T-helper 2 cell (primary cell): Measurements from ENCODE around the gene USF1.
A peak's percentile ranks its signal among the peaks of the same experiment; 100 is the strongest.

ENCODE experiments used
- DNase-seq, 5 experiments: peaks; one replicate each; pipeline versions ENCODE4 v3.0.0 to v3.0.0-alpha.2; 2012 to 2022
- total RNA-seq, 2 donors: gene quantifications; one replicate each; lab custom pipeline; 2026; lab: John Stamatoyannopoulos, UW

The USF1 gene, protein sequence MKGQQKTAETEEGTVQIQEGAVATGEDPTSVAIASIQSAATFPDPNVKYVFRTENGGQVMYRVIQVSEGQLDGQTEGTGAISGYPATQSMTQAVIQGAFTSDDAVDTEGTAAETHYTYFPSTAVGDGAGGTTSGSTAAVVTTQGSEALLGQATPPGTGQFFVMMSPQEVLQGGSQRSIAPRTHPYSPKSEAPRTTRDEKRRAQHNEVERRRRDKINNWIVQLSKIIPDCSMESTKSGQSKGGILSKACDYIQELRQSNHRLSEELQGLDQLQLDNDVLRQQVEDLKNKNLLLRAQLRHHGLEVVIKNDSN
- total RNA-seq: 72.6 to 73.7 reads per million in 2 donors

DNA sequence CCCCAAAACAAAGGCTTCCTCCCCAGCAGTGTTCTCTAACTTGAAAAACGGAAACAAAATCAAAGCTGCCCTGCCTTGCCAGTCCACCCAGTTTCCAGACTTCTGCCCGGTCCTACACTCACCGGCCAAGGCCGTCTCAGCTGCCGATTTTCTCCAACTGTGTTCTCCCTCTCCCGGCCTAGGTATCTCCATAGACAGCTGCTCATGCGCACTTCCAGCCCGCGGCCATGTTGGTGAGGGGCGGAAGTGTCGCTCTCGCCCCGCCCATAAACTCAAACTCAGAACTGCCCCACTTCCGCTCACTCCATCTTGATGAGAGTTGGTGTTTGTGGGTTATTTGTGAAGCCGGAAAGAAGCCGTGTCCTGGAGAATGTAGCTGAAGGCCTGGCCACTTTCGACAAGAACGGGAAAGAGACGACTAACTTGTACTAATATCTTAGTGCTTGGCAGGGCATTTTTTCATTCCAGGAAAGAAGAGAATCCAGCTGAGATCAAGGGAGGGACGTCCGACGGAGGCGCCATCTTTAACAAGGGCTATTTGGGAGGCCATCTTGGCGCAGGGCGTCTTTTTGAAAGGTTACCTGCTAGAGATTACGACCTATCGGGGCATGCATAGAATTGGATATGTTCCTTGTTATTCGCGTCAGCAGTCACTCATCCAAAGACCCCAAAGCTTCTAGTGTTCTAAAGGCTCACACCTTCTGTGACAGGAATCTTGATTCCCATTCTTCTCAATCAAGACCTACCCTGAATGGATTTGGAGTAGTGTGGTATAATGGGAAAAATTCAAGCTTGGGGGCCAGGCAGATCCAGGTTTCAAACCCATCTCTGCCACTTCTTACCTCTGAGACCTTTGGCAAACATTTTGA lies at the start of gene USF1:
Gene USF1, minus strand, starts transcription at position 242 of the 869 bp plus-strand sequence. CDS start 2,702 bp downstream, outside the sequence.
- peak; percentile 74 to 97 (median 88) for DNase-seq

DNA sequence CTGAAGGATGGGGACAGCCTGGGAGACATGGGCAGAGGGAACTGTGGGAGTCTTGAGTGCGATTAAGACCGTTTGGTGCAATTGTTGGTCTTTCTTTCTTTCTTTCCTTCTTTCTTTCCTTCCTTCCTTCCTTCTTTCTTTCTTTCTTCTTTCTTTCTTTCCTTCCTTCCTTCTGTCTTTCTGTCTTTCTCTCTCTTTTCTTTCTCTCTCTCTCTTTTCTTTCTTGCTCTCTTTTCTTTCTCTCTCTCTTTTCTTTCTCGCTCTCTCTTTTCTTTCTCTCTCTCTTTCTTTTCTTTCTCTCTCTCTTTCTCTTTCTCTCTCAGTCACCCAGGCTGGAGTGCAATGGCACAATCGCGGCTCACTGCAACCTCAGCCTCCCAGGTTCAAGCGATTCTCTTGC lies 49.5 kb upstream of the USF1 start:
- no peak for DNase-seq

DNA sequence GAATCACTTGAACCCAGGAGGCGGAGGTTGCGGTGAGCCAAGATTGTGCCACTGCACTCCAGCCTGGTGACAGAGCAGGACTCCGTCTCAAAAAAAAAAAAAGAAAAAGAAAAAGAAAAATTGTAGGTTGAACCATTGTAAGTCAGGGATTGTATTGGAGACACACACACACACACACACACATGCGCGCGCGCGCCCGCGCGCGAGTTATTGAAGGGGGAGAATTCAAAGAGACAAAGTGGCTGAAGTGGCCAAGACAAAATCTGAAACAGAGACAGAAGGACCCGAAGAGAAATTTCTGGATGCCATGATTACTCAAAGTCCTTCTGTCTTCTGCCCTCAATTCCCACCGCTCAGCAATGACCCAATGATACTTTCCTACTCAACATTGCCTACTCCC lies 48.7 kb upstream of the USF1 start:
- DNase-seq: no peak

DNA sequence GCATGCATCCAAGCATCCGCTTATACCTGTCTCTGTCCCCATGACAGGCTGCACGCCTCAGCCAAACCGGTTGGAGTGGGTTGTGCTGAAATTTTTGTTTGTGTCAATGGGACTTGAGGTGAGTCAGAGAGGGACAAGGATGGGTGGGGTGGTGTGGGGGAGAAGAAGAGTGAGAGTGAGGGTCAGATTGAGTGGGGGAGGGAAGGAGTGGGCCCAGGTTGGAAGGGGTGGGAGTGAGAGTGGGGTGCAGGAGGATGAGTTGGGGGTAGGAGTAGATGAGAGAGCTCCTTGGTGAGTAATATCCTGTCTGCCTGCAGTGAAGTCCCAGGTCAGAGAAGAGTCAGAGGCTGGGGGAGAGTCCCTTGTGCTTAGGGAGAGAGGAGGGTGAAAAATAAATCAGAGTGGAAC lies 46.8 kb upstream of the USF1 start:
- peak in 1 of 5 experiments; percentile 24 for DNase-seq

DNA sequence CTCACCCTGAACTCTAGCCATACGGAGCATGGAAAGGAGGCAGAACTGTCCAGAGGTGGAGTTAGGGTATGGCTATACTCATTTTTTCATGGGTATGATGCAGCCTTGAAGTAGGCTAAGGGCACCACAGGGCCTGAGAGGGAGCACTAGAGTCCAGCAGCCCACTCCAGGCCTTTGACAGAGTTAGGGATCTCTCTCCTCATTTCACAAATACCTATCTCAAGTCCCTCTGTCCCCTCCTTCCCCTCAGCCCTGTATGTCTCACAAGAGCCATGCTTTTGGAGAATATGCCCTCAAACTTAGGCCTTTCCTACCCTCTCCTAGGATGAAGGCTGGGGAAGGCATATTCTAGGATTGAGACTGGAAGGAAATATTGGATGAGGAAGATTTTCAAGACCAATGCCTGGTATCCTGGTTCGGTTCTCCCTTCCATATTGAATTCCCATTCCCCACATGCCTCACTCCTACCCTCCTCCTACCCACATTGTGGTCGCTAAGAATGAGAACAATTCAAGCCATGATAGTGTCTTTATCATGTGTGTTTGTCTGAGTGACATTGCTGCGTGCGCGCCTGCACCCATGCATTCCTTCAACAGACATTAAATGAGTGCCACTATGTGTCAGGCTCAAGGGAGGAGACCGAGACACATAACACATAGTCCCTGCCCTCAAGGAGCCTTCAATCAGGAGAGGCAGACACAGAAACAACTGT lies 46.2 kb upstream of the USF1 start:
- DNase-seq: no peak

DNA sequence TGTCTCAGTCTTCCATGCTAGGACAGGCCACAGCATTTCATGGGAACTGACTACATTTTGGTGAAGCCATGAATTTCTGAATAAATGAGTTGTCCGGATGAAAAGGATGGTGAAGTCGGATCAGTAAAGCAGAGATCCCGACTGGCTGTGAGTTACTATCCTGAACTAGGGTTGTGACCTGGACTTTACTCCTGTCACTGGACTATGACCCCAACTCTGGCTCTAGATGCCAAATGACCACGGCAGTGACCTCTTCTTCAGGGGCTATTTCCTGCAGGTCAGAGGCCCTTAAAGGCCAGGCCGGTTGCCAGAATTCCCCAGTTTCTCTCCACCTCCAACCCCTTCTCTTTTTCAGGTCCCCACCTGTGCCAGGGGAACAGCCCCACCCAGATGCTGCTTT lies 45.3 kb upstream of the USF1 start:
- DNase-seq: no peak

DNA sequence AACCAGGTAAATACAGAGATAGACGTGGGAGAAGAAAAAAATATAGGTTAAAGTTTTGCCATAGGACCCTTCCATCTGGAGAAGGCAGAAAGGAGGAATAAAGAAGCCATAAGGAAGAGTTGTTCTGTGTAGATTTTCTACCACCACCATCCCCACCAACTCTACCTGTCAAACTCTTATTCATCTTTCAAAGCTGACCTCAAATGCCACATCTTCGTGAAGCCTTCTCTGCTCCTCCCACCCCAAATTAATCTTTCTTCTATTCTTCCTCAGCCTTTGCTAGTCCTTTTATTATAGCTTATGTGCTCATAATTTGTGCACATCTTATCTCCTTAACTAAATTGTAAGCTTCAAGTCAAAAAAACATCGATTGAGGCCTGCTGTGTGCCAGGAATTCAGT lies 44.8 kb upstream of the USF1 start:
- DNase-seq: no peak

DNA sequence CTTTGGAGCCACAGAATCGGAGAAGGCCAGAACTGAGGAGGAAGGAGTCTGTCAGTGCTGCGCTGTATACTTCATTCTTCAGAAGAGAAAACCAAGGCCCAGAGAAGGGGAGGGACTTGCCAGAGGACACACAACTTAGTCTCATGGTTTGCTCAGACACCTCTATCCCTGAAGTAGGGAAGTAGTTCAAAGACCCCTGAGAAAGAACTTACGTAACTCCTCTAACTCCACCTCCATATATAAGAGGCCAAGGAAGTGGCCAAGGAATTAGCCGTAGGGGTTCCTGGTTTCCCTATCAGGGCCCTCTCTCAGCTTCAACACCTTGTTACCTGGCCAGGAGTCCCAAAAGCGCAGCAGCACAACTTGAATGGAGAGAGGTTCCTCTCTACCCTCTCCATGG lies 44.2 kb upstream of the USF1 start:
- DNase-seq: no peak

DNA sequence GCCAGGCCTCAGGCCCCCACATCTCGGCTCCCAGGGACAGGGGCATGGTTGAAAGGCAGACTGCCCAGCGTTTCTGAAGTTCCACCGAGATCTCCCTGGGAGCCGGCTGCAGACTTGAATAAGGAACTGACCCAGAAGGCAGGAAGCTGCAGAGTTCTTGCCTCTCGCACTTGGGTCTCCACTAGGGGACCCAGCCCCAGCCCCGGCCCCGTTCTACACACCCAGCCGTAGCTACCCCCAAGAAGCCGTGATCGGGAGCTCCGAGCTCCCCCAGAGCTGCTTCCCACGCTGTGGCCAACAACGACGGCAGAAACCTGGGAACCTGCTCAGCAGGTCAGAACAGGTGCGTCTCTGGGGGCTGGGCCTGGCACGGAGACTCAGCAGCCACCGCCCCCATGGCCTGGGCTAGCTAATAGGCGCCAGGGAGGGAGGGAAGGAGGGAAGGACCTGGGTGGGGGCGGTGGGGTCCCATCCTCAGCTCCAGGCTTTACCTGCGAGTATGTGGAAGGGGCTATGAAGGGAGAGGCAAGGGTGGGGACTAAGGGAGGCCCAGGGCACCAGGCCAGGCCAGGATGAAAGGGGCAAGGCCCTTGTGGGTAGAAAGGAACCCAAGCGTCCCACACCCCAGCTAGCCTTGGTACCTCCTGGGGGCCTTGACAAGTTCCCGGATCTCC lies 43.6 kb upstream of the USF1 start, which contains the start of gene NECTIN4:
Gene NECTIN4, minus strand, starts transcription at position 308 of the 674 bp plus-strand sequence. Its CDS starts 262 bp downstream, at position 46.
- no peak for DNase-seq

DNA sequence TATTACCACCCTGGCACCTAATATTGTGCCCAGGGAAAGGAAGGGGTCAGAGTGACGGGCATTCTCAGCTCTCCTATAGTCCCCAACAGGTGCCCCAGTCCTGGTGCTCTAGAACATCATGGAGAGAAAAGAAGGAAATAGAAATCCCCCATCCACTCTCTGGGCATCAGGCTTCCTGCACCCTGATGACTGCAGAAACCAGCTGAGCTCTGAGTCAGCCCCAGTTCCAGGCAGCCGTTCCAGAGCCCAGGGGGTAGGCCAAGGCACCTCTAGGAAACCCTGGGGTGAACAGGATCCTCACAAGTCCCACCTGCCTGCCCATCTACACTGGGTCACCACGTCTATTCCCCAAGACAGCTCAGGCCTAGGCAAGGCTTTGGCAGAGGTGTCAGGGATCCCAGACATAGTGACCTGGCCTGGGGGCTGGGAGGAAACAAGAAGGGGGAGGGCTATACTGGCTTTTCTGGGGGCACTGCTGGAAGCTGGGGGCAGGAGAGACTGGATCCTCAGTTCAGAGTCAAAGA lies 42.9 kb upstream of the USF1 start:
- no peak for DNase-seq

DNA sequence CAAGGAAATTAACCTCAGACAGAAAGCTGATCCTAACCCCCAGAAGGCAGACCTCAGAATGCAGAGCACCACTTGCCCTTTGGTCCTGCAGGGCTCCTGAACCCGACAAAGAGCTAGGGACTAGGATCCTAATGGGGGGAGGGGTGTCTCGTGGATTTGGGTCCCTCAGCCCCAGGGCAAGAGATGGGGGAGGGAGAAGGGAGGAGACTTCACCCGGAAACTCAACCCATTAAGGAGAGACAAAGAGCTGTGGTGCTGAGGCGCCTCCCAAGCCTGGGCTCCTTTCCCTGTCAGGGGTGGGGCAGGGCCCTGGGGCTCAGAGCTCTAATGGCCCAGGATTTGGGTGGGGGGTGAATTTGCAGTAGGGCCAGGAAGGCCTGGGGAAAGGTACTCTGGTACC lies 40.7 kb upstream of the USF1 start:
- no peak for DNase-seq

DNA sequence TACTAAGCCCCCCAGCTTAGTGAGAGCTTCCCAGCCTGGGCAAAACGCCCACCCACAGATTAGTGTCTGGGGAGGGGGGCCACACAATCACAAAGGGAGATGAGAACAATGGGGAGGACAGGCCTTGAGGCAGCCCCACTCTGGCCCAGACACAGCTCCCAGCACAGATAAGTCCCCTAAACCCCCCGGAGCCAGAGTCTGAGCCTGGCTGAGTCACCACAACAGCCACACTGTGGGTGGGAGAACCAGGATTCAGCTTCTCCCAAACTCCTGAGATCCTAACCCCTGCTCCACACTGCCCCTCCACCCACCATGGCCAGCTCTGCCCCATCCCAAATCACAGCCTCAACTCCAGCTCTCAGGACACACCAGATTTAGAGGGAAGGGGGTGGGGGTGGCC lies 39.4 kb upstream of the USF1 start:
- no peak for DNase-seq

DNA sequence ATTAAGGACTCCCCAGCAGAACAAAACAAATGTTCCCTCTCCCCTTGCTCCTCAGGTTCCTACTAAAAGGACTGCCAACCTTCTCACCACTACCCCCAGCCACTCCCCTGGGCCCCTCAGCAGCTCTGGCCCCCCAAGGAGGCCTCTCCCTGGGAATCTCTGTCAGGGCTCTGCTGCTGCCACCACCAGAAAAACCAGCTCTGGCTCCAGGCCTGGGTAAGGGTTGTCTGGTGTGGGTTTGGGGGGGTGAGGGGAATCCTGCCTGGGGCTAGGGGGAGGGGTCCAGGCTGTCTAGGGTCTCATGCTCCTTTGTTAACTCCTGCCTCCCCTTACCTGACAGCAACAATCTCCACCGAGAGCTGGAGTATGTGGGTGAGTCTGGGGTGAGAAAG lies 38.8 kb upstream of the USF1 start:
- DNase-seq: no peak

DNA sequence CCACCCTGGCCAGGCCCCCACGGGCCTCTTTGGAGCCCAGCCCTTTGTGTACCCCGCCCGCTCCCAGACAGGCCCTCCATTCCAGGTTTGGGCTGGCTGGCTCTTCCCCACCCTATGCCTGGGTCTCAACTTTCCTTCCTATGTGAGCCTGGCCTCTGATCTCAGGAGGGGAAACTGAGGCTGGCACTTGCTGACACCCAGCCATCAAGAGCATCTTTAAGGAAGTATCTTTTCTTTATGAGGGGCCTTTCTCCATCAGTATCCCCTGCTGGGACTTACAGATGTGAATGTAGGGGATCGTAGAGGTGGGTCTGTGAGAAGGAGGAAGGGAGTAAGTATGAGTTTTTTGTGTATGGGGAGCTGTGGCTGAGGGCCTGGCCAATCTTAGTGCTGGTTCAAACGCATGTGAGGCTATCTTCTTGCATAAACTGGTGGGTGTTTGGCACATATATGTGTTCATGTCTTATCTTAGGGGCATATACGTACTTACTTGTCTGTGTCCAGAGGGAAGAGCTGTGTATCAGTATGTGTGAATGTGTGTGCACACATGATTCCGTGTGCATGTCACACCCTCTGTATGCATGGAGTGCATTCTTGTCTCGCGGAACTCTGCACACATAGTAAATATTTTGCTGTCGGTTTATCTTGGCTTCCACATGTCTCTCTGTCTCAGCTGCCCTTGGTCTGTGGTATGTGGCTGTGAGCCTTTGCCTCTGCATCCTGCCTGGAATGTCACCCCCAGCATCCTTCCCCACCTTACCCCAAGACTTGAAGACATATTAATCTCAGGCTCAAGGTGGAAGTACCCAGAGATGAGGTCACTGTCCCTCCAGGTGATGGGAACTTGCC lies 38.2 kb upstream of the USF1 start:
- no peak for DNase-seq

DNA sequence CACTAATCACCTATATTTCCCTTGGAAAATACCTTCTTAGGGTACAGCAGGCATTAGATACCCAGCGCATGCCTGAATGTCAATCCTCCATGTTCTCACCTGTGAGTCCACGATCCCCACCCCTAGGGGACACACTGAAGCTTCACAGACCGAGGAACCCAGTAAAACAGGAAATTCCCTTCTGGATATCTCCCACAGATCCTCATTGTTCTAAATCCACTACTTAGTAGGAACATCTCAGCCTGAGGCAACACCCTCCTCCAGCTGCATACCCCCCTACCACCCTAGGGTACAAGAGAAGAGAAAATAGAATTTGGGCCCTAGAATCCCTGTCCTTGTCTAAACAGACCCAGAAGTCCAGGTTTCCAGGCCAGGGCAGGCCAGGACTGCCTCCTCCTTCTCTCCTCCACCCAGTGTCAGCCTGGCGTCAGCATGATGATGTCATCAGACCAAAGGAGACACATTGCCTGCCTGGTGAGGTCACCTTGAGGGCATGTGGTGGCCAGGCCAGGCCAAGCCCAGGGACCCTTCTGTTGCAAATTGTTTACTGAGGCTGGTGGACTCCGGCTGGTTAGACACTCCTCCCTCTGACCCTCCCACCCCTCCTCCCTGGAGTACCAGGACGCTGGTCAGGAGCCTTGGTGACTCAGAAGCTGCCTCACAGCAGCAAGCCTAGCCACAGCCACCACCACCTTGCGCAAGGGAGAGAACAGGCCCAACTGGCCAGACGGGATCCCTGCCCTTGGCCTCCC lies 37.4 kb upstream of the USF1 start:
- DNase-seq: no peak

DNA sequence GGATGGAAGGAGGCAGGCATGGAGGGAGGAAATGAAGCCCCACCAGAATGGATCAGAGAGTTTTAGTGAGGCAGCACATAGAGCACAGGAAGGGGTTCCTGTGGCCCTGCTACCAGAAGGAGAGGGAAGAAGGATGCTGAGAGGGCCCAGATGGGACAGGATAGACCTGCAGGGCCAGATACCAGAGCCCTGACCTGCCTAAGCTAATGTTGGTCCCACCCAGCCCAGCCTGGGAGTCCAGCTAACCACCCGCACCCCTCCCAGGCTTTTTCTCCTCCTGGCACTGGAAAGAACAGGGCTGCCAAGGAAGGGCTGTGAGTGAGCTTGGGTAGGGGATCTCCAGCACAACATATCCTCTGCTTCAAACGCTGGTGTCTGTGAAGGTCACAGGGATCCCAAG lies 36.7 kb upstream of the USF1 start:
- no peak for DNase-seq

DNA sequence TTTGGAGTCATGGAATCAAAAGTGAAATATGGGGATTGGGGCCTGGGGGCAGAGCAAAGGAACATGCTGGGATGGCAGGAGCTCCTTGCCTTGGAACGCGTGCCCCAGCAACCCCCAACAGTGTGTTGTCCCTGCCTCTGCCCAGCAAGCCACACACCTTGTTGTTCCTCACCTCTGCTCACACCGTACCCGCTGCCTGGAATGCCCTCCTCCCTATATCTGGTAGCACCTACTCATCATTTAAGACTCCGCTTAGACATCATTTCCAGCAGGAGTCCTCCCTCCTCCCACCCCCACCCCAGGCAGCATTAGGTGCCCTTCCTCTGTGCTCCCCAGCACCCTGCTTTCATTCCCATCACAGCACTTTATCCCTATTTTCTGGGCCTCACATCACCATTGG lies 35.7 kb upstream of the USF1 start:
- no peak for DNase-seq

DNA sequence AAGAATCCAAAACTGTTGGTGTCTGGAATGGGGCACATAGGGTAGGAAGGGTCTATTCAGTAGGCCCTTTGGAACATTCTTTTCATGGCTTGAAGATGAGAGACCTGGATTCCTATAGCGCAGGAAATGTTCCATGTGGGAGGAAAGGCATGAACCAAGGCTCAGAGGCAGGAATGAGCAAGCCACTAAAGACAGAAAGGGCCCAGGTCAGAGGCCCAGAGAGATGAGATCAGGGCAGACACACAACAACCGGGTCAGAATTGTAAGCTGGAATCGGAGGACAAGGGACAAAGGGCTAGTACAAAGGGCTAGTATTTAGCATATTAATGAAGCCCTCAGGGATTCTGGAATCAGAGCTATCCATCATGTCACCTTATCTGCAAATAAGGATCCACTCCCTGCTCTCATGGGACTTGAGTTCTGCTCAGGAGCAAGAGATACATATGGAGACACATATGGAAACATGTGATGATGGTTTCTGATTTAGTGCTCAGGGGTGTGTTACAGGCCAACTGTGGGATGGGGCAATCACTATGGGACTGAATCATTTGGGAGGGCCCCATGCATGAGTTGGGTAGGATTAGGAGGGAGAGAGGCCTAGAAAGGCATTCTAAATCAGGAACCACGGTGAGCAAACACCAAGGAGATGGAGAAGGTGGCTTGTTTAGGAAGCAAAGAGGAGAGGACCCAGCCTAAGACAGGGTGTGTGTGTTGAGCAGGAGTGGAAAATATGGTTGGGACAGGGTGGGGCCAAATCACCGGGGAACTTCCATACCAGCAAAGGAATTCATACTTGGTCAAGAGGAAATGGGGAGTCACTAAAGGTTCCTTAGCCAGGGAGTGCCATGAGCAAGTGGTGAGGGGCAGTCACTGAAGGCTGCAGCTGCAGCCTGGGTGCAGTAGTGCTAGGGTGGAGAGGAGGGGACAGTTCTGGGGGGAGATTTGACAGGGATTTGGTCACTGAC lies 34.9 kb upstream of the USF1 start:
- no peak for DNase-seq

DNA sequence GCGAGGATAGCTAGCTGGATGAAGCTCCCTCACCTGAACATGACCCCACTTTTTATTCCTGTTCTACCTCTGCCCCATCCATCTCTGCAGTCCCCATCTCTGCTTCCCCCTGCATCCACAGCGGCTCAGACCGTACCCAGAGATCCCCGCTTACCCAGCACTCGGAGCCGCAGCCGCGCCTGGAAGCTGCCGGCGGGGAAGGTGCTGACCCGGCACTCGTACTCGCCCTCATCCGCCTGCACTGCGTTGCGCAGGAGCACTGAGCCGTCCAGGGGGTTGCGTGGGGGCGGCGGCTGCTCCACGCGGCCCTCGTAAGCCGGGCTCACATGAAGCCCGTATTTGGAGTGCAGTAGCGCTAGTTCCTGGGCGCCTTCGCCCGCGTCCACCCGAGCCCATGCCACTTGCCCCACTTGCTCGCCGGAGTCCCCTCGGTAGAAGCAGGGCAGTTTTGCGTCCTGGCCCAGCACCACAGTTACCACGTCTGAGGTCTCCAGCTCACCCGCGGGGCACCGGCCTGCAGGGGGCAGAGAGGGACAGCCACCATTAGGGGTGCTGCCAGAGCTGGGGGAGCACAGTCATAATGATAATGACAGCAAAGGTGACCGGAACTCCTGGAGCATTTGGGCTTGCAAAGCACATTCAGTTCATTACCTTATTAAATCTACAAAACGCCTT lies 33.8 kb upstream of the USF1 start:
- no peak for DNase-seq
